Immature natural killer cell (primary cell): ENCODE results near the gene NPHS2. TPM values are rescaled to one million over a fixed set of nuclear protein-coding genes. Genes with fewer than 3 reads are reported as not detected.

ENCODE experiments used
- DNase-seq, 3 donors: peaks; one replicate each; pipeline ENCODE4 v3.0.0; 2022; ENCODE audit warnings: mixed read lengths in 1 of 3
- H3K27ac Mint-ChIP-seq, 6 donors: one replicate each; pipeline ENCODE4 v1.8.0; 2020; ENCODE audit warnings: mixed read lengths in 6 of 6, mild to moderate bottlenecking in 5 of 6, inconsistent platforms in 4 of 6, moderate library complexity in 3 of 6
- H3K27me3 Mint-ChIP-seq, 3 donors: one replicate each; pipeline ENCODE4 v1.8.0; 2020 to 2021; ENCODE audit warnings: low read depth in 3 of 3, mild to moderate bottlenecking in 3 of 3, mixed read lengths in 3 of 3, moderate library complexity in 3 of 3, inconsistent platforms in 1 of 3
- H3K36me3 Mint-ChIP-seq, 3 donors: one replicate each; pipeline ENCODE4 v1.8.0; 2020; ENCODE audit warnings: mixed read lengths in 3 of 3, inconsistent platforms in 2 of 3, mild to moderate bottlenecking in 2 of 3
- H3K4me1 Mint-ChIP-seq, 2 donors: one replicate each; pipeline ENCODE4 v1.8.0; 2020; ENCODE audit warnings: inconsistent platforms in 2 of 2, mild to moderate bottlenecking in 2 of 2, mixed read lengths in 2 of 2, moderate library complexity in 1 of 2
- H3K4me3 Mint-ChIP-seq, 5 donors: one replicate each; pipeline ENCODE4 v1.8.0; 2020; ENCODE audit warnings: mild to moderate bottlenecking in 5 of 5, mixed read lengths in 5 of 5, inconsistent platforms in 3 of 5, moderate library complexity in 3 of 5
- H3K9me3 Mint-ChIP-seq, 6 donors: one replicate each; pipeline ENCODE4 v1.8.0; 2020; ENCODE audit warnings: mild to moderate bottlenecking in 6 of 6, mixed read lengths in 6 of 6, inconsistent platforms in 4 of 6, moderate library complexity in 3 of 6
- polyA plus RNA-seq, 3 donors: library from polyadenylated mRNA; unstranded; fragments of 300-500 nt; fragmentation: Illumina TruSeq; gene quantifications; one replicate each; pipeline ENCODE4 v1.2.3, GENCODE V29; 2021

Gene NPHS2
- polyA plus RNA-seq: not detected

DNA sequence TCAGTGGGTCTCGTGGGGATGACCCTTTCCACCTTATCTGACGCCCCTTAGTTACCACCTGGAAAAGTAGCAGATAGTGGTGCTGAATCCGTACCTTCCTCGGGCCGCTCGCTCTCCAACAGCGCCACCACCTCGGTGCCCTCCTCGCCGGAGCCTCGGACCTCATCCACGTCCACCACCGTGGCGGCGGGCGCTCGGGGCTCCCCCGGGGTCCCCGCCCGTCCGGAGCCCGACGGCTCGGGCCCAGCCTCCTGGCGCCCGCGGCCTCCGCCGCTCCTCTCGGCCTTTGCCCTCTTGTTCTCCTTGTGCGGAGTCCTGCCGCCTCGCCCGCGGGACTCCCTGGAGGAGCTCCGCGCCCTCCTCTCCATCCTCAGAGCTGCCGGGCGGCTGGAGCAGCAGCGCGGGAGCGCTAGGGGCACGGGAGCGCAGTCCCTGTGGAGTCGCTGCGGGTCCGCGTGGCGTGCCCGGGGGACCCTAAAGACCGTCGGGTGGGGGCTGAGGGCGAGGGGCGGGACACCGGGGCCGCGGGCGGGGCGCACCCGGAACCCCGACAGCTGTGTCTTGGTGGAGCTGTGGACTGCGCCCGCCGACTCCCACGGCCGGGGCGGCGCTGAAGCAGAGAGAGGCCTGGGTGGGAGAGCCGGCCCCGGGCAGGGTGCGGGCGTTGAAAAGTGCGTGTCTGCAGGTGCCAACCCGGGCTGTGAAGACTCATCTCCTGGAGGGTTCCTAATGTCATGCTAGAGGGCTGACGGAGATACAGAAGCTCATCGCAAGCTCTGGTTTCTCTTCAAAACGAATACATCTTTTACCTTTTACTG is at the start of gene NPHS2:
TSS of gene NPHS2 (minus strand) at position 452 of the 818 bp plus-strand sequence. CDS start at position 368, 84 bp downstream.
- Mint-ChIP-seq H3K36me3 (no peaks in the 10 kb centered on the region), H3K4me1 (no peaks in the 10 kb centered on the region), H3K4me3 (no peak within 1 kb of the TSS), H3K9me3 (peaks cover 0 to 20% (median 5%) of the 10 kb centered on the region in 6 donors), H3K27me3 (peaks cover 3 to 14% (median 14%) of the 10 kb centered on the region in 3 donors), H3K27ac (no peak within 1 kb of the TSS)
- DNase-seq: no peak

DNA sequence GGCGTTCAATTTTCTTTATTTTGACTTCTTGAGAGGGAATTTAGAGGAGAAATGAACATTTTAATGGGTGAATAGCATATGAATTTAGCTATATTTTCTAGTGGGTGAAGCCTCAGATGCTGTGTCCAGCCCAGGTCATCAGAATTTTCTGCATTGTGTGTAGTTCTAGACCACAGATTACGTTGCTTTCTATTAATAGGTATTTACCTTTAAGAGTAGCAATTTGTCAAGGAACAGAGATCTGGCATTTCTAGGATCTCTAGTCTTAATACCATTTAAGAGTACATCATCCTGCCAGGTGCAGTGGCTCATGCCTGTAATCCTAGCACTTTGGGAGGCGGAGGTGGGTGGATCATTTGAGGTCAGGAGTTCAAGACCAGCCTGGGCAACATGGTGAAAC is 36.6 kb upstream of the NPHS2 start:
- peaks cover 0 to 5% (median 3%) of the 10 kb centered on the region in 3 donors for H3K27me3 Mint-ChIP-seq
- no peaks in the 10 kb centered on the region for H3K9me3 Mint-ChIP-seq
- no peak for DNase-seq
- H3K27ac Mint-ChIP-seq: no peak overlapping the region
- H3K36me3 Mint-ChIP-seq: no peaks in the 10 kb centered on the region
- no peak overlapping the region for H3K4me3 Mint-ChIP-seq
- H3K4me1 Mint-ChIP-seq: no peaks in the 10 kb centered on the region

DNA sequence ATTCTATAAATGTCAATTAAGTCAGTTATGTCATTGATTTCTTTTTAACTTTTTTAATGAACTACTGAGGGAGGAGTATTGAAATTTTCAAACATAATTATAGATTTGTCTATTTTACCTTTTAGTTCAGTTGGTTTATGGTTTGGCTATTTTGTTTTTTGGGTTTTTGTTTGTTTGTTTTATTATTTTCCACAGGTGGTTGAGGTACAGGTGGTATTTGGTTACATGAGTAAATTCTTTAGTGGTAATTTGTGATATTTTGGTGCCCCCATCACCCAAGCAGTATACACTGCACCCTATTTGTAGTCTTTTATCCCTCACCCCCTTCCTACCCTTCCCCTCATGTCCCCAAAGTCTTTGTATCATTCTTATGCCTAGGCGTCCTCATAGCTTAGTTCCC is 25.3 kb upstream of the NPHS2 start:
- no peak overlapping the region for H3K4me3 Mint-ChIP-seq

DNA sequence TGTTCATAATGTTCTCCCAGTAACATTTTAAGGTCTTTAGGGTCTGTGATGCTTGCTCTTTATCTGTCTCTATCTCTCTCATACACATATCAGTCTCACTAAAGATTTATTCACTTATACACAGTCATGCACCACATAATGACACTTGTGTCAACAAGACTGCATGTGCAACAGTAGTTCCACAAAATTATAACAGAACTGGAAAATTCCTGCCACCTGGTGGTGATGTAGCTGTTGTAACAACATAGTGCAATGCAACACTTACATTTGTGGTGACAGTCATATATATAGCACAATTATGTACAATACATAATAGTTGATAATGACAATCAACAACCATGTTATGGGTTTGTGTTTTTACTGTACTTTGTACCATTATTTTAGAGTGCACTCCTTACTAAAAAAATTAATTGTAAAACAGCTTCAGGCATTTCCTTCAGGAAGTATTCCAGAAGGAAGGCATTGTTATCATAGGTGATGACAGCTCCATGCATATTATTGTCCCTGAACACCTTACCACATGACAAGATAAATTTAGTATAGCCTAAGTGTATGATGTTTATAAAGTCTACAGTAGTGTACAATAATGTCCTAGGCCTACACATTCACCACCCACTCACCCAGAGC is 24.0 kb upstream of the NPHS2 start:
- Mint-ChIP-seq H3K27me3 (no peaks in the 10 kb centered on the region), H3K4me1 (no peaks in the 10 kb centered on the region), H3K4me3 (no peak overlapping the region), H3K27ac (no peak overlapping the region), H3K36me3 (no peaks in the 10 kb centered on the region), H3K9me3 (peaks cover 0 to 14% (median 4%) of the 10 kb centered on the region in 6 donors)
- no peak for DNase-seq

More for the DNA sequence above, 25.3 kb upstream of the NPHS2 start:
- H3K27ac Mint-ChIP-seq: no peak overlapping the region
- peaks cover 0 to 14% (median 4%) of the 10 kb centered on the region in 6 donors for H3K9me3 Mint-ChIP-seq
- H3K4me1 Mint-ChIP-seq: no peaks in the 10 kb centered on the region
- DNase-seq: no peak
- H3K36me3 Mint-ChIP-seq: no peaks in the 10 kb centered on the region
- H3K27me3 Mint-ChIP-seq: peaks cover 0 to 3% (median 0%) of the 10 kb centered on the region in 3 donors

DNA sequence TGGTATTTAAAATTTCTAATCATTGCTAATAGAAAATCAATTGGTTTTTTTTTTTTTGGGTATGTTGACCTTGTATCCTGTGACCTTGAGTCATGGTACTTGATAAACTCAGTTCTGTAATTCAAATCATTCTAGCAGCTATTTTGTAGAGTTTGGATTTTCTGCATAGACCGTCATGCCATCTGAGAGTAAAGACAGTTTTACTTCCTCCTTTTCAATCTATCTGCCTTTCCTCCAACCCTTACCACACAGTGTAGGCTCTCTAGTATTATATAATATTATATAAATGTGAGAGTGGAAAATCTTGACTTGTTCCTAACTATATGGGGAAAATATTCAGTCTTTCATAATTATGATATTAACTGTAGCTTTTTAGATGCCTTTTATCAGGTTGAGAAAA is 22.9 kb upstream of the NPHS2 start:
- H3K36me3 Mint-ChIP-seq: no peaks in the 10 kb centered on the region
- no peak for DNase-seq
- H3K27me3 Mint-ChIP-seq: no peaks in the 10 kb centered on the region
- H3K4me1 Mint-ChIP-seq: no peaks in the 10 kb centered on the region
- H3K9me3 Mint-ChIP-seq: peaks cover 0 to 14% (median under 1%) of the 10 kb centered on the region in 6 donors
- no peak overlapping the region for H3K27ac Mint-ChIP-seq
- H3K4me3 Mint-ChIP-seq: no peak overlapping the region

DNA sequence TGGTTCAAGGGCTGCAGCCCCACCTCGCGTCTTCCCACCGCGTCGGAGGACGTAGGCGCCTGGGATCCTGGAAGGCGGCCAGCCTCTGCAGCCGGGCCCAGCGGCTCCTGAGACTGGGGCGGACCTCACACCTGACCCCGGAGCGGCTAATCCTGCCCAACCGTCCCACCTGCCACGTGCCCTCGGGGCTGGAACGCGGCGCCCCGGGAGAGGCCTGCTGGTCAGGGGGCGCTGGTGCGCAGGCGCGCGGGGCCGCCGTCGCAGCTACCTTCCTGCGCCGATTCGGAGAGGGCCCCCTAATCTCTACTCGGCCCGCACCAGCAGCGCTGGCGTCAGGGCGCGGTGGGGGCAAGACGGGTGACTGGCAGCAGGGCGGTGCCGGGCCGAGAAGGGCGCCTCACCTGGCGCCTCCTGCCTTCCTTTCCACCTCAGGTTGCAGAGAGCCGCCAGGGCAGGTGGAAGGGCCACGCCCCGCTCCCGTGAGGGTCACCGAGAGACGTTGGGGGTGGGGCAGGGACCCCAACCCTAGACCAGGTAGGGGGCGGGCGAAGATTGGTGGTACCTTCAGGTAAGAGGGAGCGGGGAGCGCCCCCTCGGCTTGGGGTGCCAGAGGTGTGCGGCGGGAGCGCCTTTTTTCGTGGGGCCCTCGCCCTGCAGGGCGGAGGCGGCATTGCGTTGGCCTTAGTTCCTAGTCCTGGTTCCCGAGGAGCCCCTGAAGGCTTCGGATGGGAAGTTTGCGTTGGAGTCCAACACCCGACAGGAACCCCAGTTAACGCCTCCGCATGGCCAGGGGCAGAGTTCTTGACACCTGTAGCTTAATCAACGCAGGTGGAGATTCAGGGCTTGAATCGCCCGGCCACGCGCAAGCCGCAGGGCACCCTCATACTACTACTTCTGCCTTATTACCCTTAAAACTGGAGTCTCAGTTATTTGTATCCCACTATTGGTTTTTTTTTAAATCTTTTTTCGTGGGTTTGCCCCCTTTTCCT is 16.1 kb upstream of the NPHS2 start, which contains the start of gene TDRD5:
TSS of gene TDRD5 (plus strand) at position 241 of the 989 bp plus-strand sequence. CDS start 784 bp downstream, outside the sequence.
- Mint-ChIP-seq H3K27me3 (peaks cover 5 to 17% (median 5%) of the 10 kb centered on the region in 3 donors), H3K36me3 (no peaks in the 10 kb centered on the region), H3K27ac (no peak within 1 kb of the TSS), H3K4me1 (no peaks in the 10 kb centered on the region), H3K4me3 (no peak within 1 kb of the TSS), H3K9me3 (peaks cover 0 to 7% (median 2%) of the 10 kb centered on the region in 6 donors)
- DNase-seq: no peak

DNA sequence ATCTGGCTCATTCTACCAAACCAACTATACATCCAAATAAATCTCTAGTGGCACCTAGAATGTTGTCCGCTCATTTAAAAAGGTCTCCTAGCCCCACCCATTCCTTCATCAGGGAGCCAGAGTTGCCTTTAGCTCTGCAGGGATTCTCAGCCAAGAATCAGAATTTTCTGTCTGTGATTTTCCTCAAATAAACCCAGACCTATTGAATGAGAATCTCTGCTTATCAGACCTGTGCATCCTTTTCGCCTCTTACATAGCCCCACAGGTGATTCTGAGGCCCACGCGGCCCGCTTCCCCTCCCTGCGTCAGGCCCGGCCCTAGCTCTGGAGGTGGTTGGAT is 15.5 kb upstream of the NPHS2 start:
- Mint-ChIP-seq H3K27me3 (peaks cover 5 to 19% (median 8%) of the 10 kb centered on the region in 3 donors), H3K27ac (no peak overlapping the region)
- DNase-seq: no peak

DNA sequence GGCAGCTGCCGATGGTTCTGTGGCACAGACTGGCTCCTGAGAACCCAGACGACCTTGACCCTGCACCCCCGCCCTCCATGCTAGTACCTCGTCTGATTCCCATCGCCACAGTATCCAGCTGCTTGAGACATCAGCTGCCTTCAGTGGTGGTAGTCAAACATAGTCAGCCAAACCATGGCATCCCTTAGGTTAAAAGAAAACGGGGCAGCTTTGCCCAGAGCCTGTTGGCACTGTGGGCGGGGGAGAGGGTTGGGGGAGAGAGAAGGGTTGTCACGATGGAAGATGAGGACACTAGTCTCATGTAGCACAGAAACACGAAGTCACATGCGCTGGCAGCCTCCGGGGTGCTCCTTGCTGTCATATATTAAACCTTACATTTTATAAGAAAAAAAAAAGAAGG is 14.9 kb upstream of the NPHS2 start:
- Mint-ChIP-seq H3K27ac (no peak overlapping the region), H3K9me3 (peaks cover 0 to 7% (median 3%) of the 10 kb centered on the region in 6 donors), H3K4me1 (no peaks in the 10 kb centered on the region), H3K4me3 (no peak overlapping the region), H3K27me3 (peaks cover 5 to 22% (median 8%) of the 10 kb centered on the region in 3 donors), H3K36me3 (no peaks in the 10 kb centered on the region)
- no peak for DNase-seq

More for the DNA sequence above, 15.5 kb upstream of the NPHS2 start:
- H3K36me3 Mint-ChIP-seq: no peaks in the 10 kb centered on the region
- no peak overlapping the region for H3K4me3 Mint-ChIP-seq
- peaks cover 0 to 7% (median 3%) of the 10 kb centered on the region in 6 donors for H3K9me3 Mint-ChIP-seq
- H3K4me1 Mint-ChIP-seq: no peaks in the 10 kb centered on the region

DNA sequence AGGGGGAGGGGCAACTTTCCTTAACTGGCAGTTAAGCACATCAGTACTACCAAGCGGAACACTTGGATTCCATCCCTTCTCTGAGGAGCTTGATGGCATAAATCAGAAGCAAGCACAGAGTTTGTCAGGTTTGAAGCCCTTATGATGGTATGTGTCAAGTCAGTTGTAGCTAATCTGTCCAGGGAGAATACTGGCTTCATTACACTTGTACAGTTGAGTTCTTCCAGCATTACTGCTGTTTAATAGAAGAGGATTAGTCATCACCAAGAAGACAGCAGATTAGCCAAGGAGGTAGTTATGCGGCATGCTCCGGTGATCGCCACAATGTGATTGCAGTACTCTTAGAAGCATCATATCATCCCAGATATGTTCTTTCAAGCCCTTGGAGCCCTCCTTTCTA is 13.8 kb upstream of the NPHS2 start:
- H3K27ac Mint-ChIP-seq: no peak overlapping the region
- H3K9me3 Mint-ChIP-seq: peaks cover 0 to 9% (median 4%) of the 10 kb centered on the region in 6 donors
- DNase-seq: no peak
- H3K4me1 Mint-ChIP-seq: no peaks in the 10 kb centered on the region
- no peaks in the 10 kb centered on the region for H3K36me3 Mint-ChIP-seq
- H3K27me3 Mint-ChIP-seq: peaks cover 5 to 23% (median 9%) of the 10 kb centered on the region in 3 donors
- H3K4me3 Mint-ChIP-seq: no peak overlapping the region

DNA sequence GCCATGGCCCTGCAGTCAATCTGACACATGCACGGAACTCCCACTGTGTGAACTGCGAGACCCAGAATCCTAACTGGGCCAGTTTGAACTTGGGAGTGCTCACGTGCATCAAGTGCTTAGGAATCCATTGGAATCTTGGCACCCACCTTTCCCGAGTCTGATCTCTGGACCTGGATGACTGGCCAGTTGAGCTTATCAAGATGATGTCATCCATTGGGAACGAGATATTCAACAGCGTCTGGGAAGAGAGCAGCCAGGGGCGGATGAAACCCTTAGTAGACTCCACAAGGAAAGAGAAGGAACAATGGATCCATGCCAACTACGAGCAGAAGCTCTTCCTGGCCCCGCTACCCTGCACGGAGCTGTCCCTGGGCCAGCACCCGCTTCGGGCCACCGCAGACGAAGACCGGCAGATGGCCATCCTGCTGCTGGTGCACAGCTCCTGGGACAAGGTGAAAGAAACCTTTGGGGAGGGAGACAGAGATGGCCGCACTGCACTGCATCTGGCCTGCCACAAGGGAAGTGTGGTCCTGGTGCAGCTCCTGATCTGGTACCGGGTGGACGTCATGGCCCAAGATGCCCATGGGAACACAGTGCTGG is 12.8 kb upstream of the NPHS2 start:
- no peak for DNase-seq

DNA sequence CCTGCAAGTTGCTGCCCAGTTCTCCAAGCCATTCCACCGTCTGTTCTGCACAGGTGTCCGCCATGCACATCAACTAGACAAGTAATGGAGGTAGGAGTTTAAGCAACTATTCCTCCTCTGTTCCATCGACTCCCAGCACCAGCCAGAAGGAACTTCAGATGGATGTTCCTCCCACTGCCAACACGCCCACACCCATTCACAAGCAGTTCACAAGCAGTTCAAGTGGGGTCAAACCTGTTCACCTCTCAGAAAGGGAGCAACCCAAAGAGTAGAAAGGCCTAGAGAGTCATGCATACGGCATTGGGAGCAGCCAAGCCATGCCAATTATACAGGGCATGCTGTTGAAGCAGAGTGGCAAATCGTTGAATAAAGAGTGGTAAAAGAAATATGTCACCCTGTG is 11.6 kb upstream of the NPHS2 start:
- Mint-ChIP-seq H3K4me1 (no peaks in the 10 kb centered on the region), H3K4me3 (no peak overlapping the region), H3K27ac (no peak overlapping the region), H3K9me3 (peaks cover 0 to 9% (median 5%) of the 10 kb centered on the region in 6 donors), H3K36me3 (no peaks in the 10 kb centered on the region), H3K27me3 (peaks cover 5 to 25% (median 12%) of the 10 kb centered on the region in 3 donors)
- DNase-seq: no peak

More for the DNA sequence above, 12.8 kb upstream of the NPHS2 start:
- Mint-ChIP-seq H3K4me1 (no peaks in the 10 kb centered on the region), H3K27ac (no peak overlapping the region), H3K27me3 (peaks cover 5 to 26% (median 12%) of the 10 kb centered on the region in 3 donors), H3K4me3 (no peak overlapping the region), H3K9me3 (peaks cover 0 to 9% (median 4%) of the 10 kb centered on the region in 6 donors), H3K36me3 (no peaks in the 10 kb centered on the region)

DNA sequence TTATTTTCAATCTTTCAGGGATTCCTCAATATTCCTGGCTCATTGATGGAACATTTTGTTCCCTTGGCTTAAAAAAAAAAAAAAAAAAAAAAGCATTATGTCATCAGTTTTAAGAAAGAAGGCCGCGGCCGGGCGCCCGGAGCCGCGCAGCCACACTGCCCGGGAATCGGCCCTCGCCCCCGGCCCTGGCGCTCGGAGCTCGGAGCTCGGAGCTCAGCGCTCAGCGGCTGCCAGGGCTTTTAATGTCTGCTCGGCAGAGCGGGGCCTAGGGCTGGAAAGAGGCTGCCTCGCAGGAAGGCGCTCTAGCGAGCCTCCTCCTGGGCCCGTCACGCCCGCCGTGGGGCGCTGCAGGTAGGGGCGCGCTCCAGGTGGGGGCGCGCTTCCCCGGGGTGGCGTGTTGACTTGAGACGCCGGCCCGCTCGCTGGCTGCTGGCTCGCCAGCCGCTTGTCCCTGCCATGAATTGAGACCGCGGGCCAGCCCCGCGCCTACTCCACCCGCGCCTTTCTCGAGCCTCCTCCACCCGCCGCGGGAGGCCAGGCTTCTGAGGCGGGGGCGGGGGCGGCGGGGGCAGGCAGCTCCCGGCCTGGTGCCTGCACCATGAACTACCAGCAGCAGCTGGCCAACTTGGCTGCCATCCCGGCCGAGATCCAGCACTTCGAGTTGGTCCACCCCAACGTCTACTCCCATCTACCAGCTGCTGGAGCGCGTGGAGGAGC is 10.5 kb upstream of the NPHS2 start:
- Mint-ChIP-seq H3K36me3 (no peaks in the 10 kb centered on the region), H3K27me3 (peaks cover 5 to 24% (median 12%) of the 10 kb centered on the region in 3 donors), H3K4me3 (no peak overlapping the region), H3K4me1 (no peaks in the 10 kb centered on the region), H3K27ac (no peak overlapping the region), H3K9me3 (peaks cover 0 to 9% (median 6%) of the 10 kb centered on the region in 6 donors)
- no peak for DNase-seq
